Thymus (tissue), 11 donors: Measurements from ENCODE around the gene EPHX1. TPM values are rescaled to one million over a fixed set of nuclear protein-coding genes. Genes with fewer than 3 reads are reported as not detected.

ENCODE experiments used
- DNase-seq, 9 donors: peaks; one replicate each; pipeline ENCODE4 v3.0.0-alpha.2; 2013; ENCODE audit warnings: low spot score in 9 of 9, low read depth in 6 of 9, missing footprints in 1 of 9
- H3K27ac ChIP-seq, 2 donors: one replicate each; pipeline ENCODE4 v1.5.1; 2013; ENCODE audit warnings: control low read depth in 1 of 2, low read depth in 1 of 2, low read length in 1 of 2, mild to moderate bottlenecking in 1 of 2, moderate library complexity in 1 of 2
- H3K27me3 ChIP-seq, 2 donors: one replicate each; pipeline ENCODE4 v1.5.1; 2013; ENCODE audit warnings: low read length in 1 of 2; ENCODE audit not compliant: control insufficient read depth in 2 of 2, insufficient read depth in 1 of 2
- H3K36me3 ChIP-seq, 2 donors: one replicate each; pipeline ENCODE4 v1.5.1; 2013; ENCODE audit warnings: low read length in 1 of 2, mild to moderate bottlenecking in 1 of 2, moderate library complexity in 1 of 2; ENCODE audit not compliant: control insufficient read depth in 2 of 2, insufficient read depth in 2 of 2
- H3K4me1 ChIP-seq, 2 donors: one replicate each; pipeline ENCODE4 v1.5.1; 2013; ENCODE audit warnings: low read length in 2 of 2; ENCODE audit not compliant: control insufficient read depth in 2 of 2, insufficient read depth in 2 of 2
- H3K4me3 ChIP-seq, 2 donors: one replicate each; pipeline ENCODE4 v1.5.1; 2013; ENCODE audit warnings: low read length in 2 of 2, control low read depth in 1 of 2, mild to moderate bottlenecking in 1 of 2
- H3K9me3 ChIP-seq, 2 donors: one replicate each; pipeline ENCODE4 v1.5.1; 2013; ENCODE audit warnings: low read length in 1 of 2, mild to moderate bottlenecking in 1 of 2; ENCODE audit not compliant: control insufficient read depth in 2 of 2, insufficient read depth in 1 of 2
- WGBS: extraction: QIAGEN DNeasy Blood & Tissue Kit; methylation state at CpG from one replicate; pipeline ENCODE4 v1.1.7; 2013; 5-methylcytosine and 5-hydroxymethylcytosine counted together
- polyA plus RNA-seq: library from polyadenylated mRNA; stranded (reverse); fragments of 200-250 nt; gene quantifications from one replicate; pipeline ENCODE4 v1.2.3, GENCODE V29; 2013
- total RNA-seq: library from RNA; stranded (reverse); fragments of 120-200 nt; gene quantifications from one replicate; pipeline ENCODE4 v1.2.4, GENCODE V29; 2013
- donor health status: healthy.

Gene EPHX1
- total and polyA plus RNA-seq, 2 donors, result 9.3 to 13.3 TPM

DNA sequence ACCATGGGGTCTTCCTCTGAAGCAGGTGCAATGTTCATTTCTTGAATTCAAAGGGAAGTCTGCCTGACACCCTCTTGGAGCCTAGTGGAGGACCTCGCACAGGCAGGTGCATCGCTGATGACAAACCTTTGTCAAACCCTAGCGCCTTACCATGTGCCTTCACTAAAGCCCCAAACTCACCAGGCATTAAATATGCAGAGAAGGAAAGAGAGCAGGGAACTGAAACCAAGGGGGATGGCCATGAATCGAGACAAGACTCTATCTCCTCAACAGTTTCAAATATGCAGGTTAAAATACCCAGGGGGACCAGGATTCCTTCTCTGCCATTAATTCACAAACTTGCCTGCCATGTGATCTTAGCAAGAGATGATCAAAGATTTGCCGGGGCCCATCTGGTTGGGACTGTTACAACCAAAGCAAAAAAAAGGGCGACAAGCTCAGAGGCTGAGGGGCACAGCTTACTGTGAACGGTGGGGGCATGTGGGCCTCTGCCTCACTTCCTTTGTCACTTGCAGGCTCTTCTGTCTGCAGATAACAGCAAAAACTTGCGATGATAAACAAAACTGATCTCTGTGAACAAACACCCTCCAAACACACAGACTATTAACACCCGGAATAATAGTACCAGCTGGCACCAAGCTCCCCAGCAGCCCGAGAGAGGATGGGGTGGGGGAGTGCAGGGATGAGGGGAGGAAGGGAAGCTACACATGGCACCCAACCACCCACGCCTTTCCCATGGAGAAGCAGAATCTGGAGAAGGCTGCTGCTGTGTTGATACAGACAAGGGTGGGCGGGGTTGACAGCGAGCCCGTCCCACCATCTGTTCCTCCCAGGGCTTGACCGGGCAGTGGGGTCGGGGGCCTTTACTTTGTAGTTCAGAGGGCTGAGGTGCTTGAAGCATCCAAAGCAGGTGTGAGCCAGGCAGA is 38.4 kb downstream of the EPHX1 start:
- peaks cover 40 to 79% of the 10 kb centered on the region in 2 donors for H3K4me1 ChIP-seq
- DNase-seq, result peak; percentile 52 to 93 (median 70)
- H3K4me3 ChIP-seq, result peak overlapping the region; percentile 6 to 31
- H3K27ac ChIP-seq, result peak overlapping the region; percentile 89 to 97
- 30% methylated on average over 16 of the region's 16 CpGs for WGBS
- H3K9me3 ChIP-seq, result peaks cover 0 to 16% of the 10 kb centered on the region in 2 donors
- no peaks in the 10 kb centered on the region for H3K27me3 ChIP-seq
- peaks cover 43 to 74% of the 10 kb centered on the region in 2 donors for H3K36me3 ChIP-seq

DNA sequence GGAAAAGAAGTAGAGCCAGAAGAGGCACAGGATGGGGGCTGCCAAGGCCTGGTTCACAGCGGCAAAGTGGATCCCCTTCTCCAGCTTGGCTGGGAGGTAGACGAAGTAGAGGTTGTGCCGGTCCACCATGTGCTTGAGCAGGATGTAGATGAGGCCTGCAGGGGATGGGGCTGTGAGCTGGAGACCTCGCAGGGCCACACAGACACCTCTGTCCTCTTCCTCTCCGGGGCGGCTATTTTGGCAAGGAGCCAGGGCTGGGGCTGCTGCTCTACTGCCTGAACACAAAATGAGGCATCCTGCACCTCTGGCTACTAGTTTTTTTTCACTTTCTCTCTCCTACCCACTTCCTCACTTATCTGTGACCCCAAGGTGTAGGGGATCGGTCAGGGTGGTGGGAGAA is 40.0 kb downstream of the EPHX1 start:
- no peak overlapping the region for H3K4me3 ChIP-seq
- H3K27ac ChIP-seq, result peak overlapping the region; percentile 89 to 97
- H3K27me3 ChIP-seq, result no peaks in the 10 kb centered on the region
- H3K36me3 ChIP-seq, result peaks cover 50 to 83% of the 10 kb centered on the region in 2 donors
- peaks cover 0 to 16% of the 10 kb centered on the region in 2 donors for H3K9me3 ChIP-seq
- DNase-seq, result peak in 1 of 9 donors; percentile 19
- H3K4me1 ChIP-seq, result peaks cover 40 to 79% of the 10 kb centered on the region in 2 donors
- WGBS, result 80% methylated on average over 7 of the region's 7 CpGs

DNA sequence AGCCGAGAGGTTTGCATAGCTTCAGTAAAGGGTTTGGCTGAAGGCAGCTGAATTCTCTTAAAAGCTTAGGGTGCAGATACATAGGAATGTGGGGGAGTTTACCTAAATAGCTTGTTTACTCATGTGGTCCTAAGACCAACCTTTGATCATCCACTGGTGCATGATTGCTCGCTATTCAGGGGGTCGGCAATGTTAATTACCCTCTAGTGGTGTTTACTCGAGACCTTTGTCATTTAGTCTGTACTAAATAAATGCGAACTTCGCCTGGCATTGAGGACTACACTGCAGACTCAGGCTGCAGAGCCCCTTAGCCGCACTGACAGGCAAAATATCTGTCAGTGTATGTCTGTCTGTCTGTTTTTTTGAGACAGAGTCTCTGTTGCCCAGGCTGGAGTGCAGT is 40.4 kb downstream of the EPHX1 start:
- Histone ChIP-seq H3K4me1 (peaks cover 40 to 81% of the 10 kb centered on the region in 2 donors), H3K4me3 (no peak overlapping the region), H3K27ac (peak overlapping the region in 1 of 2 donors; percentile 97), H3K36me3 (peaks cover 48 to 82% of the 10 kb centered on the region in 2 donors), H3K9me3 (peaks cover 0 to 16% of the 10 kb centered on the region in 2 donors), H3K27me3 (no peaks in the 10 kb centered on the region)
- WGBS, result 98% methylated on average over 7 of the region's 7 CpGs
- DNase-seq, result no peak

DNA sequence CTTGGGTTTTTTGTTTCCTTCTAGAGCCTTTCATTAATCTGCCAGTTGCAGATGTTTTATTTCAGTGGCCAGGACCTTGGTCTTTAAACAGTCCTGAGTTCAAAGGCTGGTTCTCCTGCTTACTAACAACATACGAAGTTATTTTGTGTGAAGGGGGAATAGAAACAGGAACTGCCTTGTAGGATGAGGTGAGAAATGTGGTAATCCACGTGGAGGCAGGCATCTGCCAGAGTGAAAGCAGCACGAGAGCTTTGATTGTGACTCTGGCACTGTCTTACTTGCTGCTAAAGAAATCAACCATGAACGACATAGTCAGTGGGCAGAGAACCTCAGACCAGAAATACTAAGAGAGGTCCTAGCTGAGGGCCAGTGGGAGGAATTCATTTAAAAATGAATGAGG is 41.9 kb downstream of the EPHX1 start:
- Histone ChIP-seq H3K9me3 (peaks cover 0 to 14% of the 10 kb centered on the region in 2 donors), H3K4me1 (peaks cover 35 to 81% of the 10 kb centered on the region in 2 donors), H3K27me3 (no peaks in the 10 kb centered on the region), H3K4me3 (no peak overlapping the region), H3K36me3 (peaks cover 47 to 80% of the 10 kb centered on the region in 2 donors), H3K27ac (peak overlapping the region in 1 of 2 donors; percentile 26)
- 29% methylated on average over 4 of the region's 4 CpGs for WGBS
- peak in 1 of 9 donors; percentile 35 for DNase-seq

DNA sequence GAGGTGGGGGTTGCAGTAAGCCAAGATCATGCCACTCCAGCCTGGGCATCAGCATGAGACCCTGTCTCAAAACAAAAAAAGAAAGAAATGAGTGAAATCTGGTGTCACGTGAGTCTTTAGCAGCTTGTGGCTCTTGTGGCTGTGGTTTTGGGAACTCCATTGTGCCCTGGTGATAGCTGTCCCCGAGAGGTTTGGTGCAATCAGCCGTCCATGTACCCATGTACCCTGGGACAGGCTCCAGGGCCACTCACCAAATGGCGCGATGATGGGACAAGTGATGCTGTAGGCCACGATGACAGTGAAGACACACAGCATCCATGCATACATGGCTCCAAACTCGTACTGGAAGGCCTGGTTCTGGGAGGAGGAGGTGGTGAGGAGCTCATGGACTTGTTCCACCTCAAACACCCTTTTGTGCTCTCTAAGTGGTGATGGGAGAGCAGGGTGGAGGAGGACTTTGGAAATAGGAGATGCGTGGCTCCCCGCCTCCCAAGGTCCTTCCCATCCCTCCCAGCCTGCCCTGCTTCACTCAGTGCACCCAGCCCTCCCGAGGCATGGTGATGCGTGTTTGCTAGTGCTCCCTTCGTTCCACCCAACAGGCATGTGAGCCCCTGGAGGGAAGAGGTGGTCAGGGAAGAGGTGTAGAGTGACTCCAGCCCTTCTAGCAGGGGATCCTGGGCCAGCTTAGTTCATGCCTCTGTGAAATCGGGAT is 42.6 kb downstream of the EPHX1 start:
- H3K36me3 ChIP-seq, result peaks cover 51 to 80% of the 10 kb centered on the region in 2 donors
- DNase-seq, result no peak
- no peak overlapping the region for H3K27ac ChIP-seq
- no peaks in the 10 kb centered on the region for H3K27me3 ChIP-seq
- H3K4me3 ChIP-seq, result no peak overlapping the region
- peaks cover 0 to 12% of the 10 kb centered on the region in 2 donors for H3K9me3 ChIP-seq
- WGBS, result 92% methylated on average over 13 of the region's 13 CpGs
- H3K4me1 ChIP-seq, result peaks cover 28 to 75% of the 10 kb centered on the region in 2 donors

DNA sequence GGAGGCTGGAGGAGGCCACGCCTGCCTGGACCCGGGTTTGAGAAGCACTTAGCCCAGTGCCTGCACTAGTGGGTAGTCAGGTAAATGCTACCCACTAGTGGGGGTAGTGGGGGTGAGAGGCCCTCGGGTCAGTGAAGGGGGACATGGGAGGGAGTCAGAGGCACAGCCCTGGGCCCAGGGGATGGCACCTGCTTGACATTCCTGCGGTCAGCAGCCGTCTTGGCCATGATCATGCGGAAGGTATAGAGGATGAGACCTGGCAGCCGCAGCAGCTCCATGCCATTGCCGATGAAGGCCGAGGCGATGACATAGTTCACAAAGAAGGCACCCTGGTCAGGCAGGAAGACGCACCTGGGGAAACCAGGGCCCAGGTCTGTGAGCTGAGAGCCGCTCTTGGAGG is 43.5 kb downstream of the EPHX1 start:
- Histone ChIP-seq H3K27ac (no peak overlapping the region), H3K27me3 (no peaks in the 10 kb centered on the region), H3K4me1 (peaks cover 19 to 66% of the 10 kb centered on the region in 2 donors), H3K9me3 (peaks cover 0 to 12% of the 10 kb centered on the region in 2 donors), H3K4me3 (no peak overlapping the region), H3K36me3 (peaks cover 51 to 85% of the 10 kb centered on the region in 2 donors)
- 98% methylated on average over 12 of the region's 12 CpGs for WGBS
- DNase-seq, result no peak

DNA sequence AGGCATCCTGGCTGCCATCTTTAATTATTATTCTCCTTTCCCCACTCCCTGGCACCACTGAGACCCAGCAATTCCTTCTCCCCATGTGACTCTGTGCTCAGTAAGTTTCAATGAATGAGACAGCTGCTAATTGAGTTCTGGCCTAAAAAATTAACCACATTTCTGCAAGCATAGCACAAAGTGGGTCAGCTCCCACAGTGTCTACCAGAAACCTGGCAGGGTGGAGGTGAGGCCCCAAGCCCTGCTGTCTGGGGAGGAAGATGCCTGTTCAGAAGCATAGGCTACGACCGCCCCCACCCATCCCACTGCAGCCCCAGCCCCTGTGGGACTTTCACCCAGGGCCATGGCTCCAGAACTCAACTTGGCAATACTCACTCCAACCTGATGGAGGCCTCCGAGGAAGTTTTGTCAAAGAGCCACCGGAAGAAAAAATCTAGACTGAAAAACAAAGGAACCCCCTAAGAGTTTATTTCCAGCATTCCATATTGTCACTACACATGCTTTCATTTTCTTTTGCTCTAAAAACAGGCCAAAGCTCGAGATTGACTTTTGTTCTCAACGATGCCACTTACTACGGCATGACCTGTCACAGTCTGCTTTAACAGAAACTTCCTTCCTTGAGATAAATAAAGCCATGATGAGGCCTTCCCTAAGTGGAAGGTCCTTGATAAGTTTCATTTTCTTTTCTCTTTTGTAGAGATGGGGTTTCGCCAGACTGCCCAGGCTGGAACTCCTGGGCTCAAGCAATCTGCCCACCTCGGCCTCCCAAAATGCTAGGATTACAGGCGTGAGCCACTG is 45.8 kb downstream of the EPHX1 start:
- WGBS, result 76% methylated on average over 10 of the region's 10 CpGs
- H3K36me3 ChIP-seq, result peaks cover 68 to 90% of the 10 kb centered on the region in 2 donors
- no peaks in the 10 kb centered on the region for H3K27me3 ChIP-seq
- H3K9me3 ChIP-seq, result peaks cover 0 to 8% of the 10 kb centered on the region in 2 donors
- H3K4me3 ChIP-seq, result no peak overlapping the region
- H3K27ac ChIP-seq, result peak overlapping the region; percentile 11 to 69
- peak in 1 of 9 donors; percentile 57 for DNase-seq
- peaks cover 0 to 44% of the 10 kb centered on the region in 2 donors for H3K4me1 ChIP-seq

DNA sequence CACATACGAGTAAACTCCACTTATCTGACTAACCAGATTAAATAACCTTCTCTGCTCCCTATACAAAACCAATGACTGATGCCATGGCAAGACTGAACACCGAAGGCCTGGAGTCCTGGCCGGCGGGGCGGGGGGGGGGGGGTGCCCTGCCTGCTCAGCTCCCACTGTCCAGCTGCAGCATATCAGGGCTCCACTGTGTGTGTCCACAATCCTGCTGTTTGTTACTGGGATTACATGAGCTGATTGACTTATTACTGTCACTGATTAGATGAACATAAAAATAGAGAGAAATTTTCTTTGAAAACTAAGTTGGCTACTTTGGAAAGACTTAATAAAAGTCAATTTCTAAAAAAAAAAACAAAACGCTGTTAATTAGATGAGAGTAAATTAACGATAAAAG is 47.3 kb downstream of the EPHX1 start:
- WGBS, result 90% methylated on average over 7 of the region's 7 CpGs
- no peak for DNase-seq
- no peaks in the 10 kb centered on the region for H3K27me3 ChIP-seq
- H3K4me3 ChIP-seq, result no peak overlapping the region
- H3K36me3 ChIP-seq, result peaks cover 72 to 90% of the 10 kb centered on the region in 2 donors
- no peak overlapping the region for H3K27ac ChIP-seq
- H3K4me1 ChIP-seq, result peaks cover 0 to 30% of the 10 kb centered on the region in 2 donors
- H3K9me3 ChIP-seq, result no peaks in the 10 kb centered on the region
